Activated naive CD8-positive, alpha-beta T cell treated with anti-CD3 and anti-CD28 coated beads for 36 hours (primary cell): ENCODE results near the gene FMNL1. TPM values are rescaled to one million over a fixed set of nuclear protein-coding genes. Genes with fewer than 3 reads are reported as not detected.
"Not testable (repeated sequence)": the region's sequence is repeated elsewhere in the genome, so short reads cannot be mapped to it uniquely, and the experiment has no call there.

Experiments
- DNase-seq: peaks from one replicate; pipeline ENCODE4 v3.0.0; 2021
- H3K27ac Mint-ChIP-seq: one replicate; pipeline ENCODE4 v1.8.0; 2022; ENCODE audit warnings: mild to moderate bottlenecking, moderate library complexity, mixed read lengths
- H3K27me3 Mint-ChIP-seq: one replicate; pipeline ENCODE4 v1.8.0; 2022; ENCODE audit warnings: mild to moderate bottlenecking, mixed read lengths
- H3K36me3 Mint-ChIP-seq: one replicate; pipeline ENCODE4 v1.8.0; 2021; ENCODE audit warnings: mild to moderate bottlenecking, mixed read lengths
- H3K4me1 Mint-ChIP-seq: one replicate; pipeline ENCODE4 v1.8.0; 2021; ENCODE audit warnings: mixed read lengths
- H3K4me3 Mint-ChIP-seq: one replicate; pipeline ENCODE4 v1.8.0; 2022; ENCODE audit warnings: mild to moderate bottlenecking, moderate library complexity, mixed read lengths
- H3K9me3 Mint-ChIP-seq: one replicate; pipeline ENCODE4 v1.8.0; 2022; ENCODE audit warnings: mixed read lengths
- total RNA-seq, 2 experiments: library from RNA; stranded (reverse); gene quantifications; one replicate each; pipeline ENCODE4 v1.2.3, GENCODE V29; 2021

Gene FMNL1
- total RNA-seq, 2 experiments from 2014 or later, result 215 to 219 TPM

DNA sequence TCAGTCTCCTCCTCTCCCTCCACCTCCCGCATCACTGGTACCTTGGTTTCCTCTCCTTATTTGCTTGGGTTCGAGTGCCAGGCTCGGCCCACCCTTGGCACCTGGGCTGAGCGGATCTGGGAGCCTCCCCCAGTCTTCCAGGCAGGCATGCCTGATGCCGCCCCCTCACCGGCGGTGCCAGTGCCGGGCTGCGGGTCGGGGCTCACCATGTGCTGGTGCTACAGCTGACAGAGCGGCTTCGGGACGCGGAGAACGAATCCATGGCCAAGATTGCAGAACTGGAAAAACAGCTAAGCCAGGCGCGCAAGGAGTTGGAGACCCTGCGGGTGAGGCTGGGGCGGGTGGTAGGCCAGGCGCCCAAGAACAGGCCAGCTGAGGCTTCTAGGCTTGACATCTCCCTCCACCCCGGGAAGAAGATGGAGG, 19.2 kb downstream of the FMNL1 start:
- Mint-ChIP-seq H3K9me3 (no peaks in the 10 kb centered on the region), H3K4me3 (no peak overlapping the region), H3K4me1 (peaks cover 9% of the 10 kb centered on the region), H3K27ac (no peak overlapping the region), H3K36me3 (peaks cover 34% of the 10 kb centered on the region), H3K27me3 (no peaks in the 10 kb centered on the region)
- DNase-seq, result no peak

GRCh38 chr17:45241328-45242028, 19.8 kb downstream of the FMNL1 start:
- Mint-ChIP-seq H3K4me3 (no peak overlapping the region), H3K9me3 (no peaks in the 10 kb centered on the region), H3K4me1 (peaks cover 13% of the 10 kb centered on the region), H3K36me3 (peaks cover 37% of the 10 kb centered on the region), H3K27me3 (no peaks in the 10 kb centered on the region), H3K27ac (no peak overlapping the region)
- DNase-seq, result no peak

GRCh38 chr17:45242029-45242414, 20.3 kb downstream of the FMNL1 start:
- peaks cover 16% of the 10 kb centered on the region for H3K4me1 Mint-ChIP-seq
- H3K36me3 Mint-ChIP-seq, result peaks cover 42% of the 10 kb centered on the region
- no peak for DNase-seq
- H3K27me3 Mint-ChIP-seq, result no peaks in the 10 kb centered on the region
- H3K4me3 Mint-ChIP-seq, result no peak overlapping the region
- H3K9me3 Mint-ChIP-seq, result no peaks in the 10 kb centered on the region
- peak overlapping the region; percentile 38 for H3K27ac Mint-ChIP-seq

DNA sequence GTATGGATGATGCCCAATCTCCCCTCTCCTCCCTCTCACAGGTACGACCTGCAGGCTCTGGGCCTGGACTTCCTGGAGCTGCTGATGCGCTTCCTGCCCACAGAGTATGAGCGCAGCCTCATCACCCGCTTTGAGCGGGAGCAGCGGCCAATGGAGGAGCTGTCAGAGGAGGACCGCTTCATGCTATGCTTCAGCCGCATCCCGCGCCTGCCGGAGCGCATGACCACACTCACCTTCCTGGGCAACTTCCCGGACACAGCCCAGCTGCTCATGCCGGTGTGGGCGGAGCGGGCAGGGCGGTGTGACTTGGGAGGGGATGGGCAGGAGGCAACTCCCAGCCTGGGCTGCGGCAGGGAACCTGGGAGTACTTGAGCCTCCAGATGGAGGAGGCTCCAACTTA, 22.1 kb downstream of the FMNL1 start:
- Mint-ChIP-seq H3K36me3 (peaks cover 35% of the 10 kb centered on the region), H3K4me1 (peaks cover 19% of the 10 kb centered on the region), H3K4me3 (peak overlapping the region; percentile 10), H3K27ac (peak overlapping the region; percentile 42), H3K27me3 (no peaks in the 10 kb centered on the region), H3K9me3 (no peaks in the 10 kb centered on the region)
- no peak for DNase-seq

- peaks cover 34% of the 10 kb centered on the region for H3K36me3 Mint-ChIP-seq
Observed at GRCh38 chr17:45244725-45245656, 23.3 kb downstream of the FMNL1 start.

GRCh38 chr17:45246338-45246737, 24.7 kb downstream of the FMNL1 start:
- peak overlapping the region; percentile 92 for H3K4me3 Mint-ChIP-seq
- H3K9me3 Mint-ChIP-seq, result no peaks in the 10 kb centered on the region
- DNase-seq, result no peak
- H3K36me3 Mint-ChIP-seq, result peaks cover 36% of the 10 kb centered on the region
- H3K27me3 Mint-ChIP-seq, result no peaks in the 10 kb centered on the region
- H3K27ac Mint-ChIP-seq, result peak overlapping the region; percentile 82
- H3K4me1 Mint-ChIP-seq, result peaks cover 32% of the 10 kb centered on the region

More at GRCh38 chr17:45244725-45245656, 23.3 kb downstream of the FMNL1 start:
- DNase-seq, result no peak
- Mint-ChIP-seq H3K27me3 (no peaks in the 10 kb centered on the region), H3K9me3 (no peaks in the 10 kb centered on the region), H3K27ac (peak overlapping the region; percentile 67), H3K4me1 (peaks cover 26% of the 10 kb centered on the region), H3K4me3 (no peak overlapping the region)

DNA sequence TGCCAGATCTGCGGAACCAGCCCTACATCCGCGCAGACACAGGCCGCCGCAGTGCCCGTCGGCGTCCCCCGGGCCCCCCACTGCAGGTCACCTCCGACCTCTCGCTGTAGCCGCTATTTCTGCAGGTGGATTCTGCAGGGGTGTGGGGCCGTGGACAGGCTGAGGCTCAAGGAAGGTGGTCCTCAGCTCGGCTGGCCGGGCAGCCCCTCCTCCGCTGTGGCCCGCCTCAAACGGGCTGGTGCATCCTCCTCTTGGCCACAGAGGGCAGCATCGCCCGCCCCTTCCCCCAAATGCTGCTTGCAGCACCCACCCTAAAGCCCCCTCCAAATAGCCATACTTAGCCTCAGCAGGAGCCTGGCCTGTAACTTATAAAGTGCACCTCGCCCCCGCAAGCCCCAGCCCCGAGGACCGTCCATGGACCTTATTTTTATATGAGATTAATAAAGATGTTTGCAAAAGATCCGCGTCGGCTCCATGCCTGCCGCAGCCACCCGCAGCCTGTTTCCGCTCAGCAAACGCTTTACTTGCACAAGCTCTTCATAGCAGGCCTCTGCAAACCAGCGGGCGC, 25.3 kb downstream of the FMNL1 start:
- H3K4me3 Mint-ChIP-seq, result peak overlapping the region; percentile 92
- H3K27ac Mint-ChIP-seq, result peak overlapping the region; percentile 91
- peaks cover 40% of the 10 kb centered on the region for H3K36me3 Mint-ChIP-seq
- DNase-seq, result no peak
- no peaks in the 10 kb centered on the region for H3K27me3 Mint-ChIP-seq
- peaks cover 34% of the 10 kb centered on the region for H3K4me1 Mint-ChIP-seq
- no peaks in the 10 kb centered on the region for H3K9me3 Mint-ChIP-seq

DNA sequence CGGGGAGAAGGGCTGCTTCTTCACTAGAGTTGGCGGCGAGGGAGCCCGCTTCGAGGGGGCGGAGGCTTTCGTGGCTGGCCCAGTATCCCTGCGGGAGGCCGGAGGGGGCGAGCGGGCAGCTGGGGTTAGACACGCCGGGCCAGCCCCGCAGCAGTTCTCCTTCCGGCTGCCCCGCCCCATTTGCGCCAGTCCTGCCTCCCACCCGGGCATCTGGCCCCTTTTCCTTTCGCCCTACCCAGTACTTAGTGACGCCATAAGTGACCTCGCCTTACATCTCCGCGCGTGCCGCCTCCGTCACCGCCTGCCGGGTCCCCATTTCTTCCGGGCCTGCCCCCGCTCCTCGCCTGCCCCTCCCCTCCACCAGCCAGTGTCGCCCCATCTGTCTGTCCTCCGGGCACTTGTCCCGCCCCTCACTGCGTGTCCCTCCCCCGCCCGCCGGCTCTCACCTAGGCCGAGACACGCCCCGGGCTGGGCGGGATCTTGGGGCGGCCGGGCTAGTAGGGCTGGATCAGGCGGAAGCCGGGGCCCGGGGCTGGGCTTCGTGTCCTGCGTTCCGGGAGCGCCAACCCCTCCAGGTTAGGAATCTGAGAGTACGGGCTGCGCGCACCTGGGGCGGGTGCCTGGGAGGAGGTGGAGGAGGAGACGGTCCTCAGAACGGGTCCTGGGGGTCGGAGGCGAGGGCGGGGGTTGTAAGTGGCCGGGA, 25.9 kb downstream of the FMNL1 start:
- Mint-ChIP-seq H3K4me3 (peak overlapping the region; percentile 92), H3K27ac (peak overlapping the region; percentile 91), H3K27me3 (no peaks in the 10 kb centered on the region), H3K4me1 (peaks cover 41% of the 10 kb centered on the region), H3K36me3 (peaks cover 46% of the 10 kb centered on the region), H3K9me3 (no peaks in the 10 kb centered on the region)
- DNase-seq, result peak; percentile 99

DNA sequence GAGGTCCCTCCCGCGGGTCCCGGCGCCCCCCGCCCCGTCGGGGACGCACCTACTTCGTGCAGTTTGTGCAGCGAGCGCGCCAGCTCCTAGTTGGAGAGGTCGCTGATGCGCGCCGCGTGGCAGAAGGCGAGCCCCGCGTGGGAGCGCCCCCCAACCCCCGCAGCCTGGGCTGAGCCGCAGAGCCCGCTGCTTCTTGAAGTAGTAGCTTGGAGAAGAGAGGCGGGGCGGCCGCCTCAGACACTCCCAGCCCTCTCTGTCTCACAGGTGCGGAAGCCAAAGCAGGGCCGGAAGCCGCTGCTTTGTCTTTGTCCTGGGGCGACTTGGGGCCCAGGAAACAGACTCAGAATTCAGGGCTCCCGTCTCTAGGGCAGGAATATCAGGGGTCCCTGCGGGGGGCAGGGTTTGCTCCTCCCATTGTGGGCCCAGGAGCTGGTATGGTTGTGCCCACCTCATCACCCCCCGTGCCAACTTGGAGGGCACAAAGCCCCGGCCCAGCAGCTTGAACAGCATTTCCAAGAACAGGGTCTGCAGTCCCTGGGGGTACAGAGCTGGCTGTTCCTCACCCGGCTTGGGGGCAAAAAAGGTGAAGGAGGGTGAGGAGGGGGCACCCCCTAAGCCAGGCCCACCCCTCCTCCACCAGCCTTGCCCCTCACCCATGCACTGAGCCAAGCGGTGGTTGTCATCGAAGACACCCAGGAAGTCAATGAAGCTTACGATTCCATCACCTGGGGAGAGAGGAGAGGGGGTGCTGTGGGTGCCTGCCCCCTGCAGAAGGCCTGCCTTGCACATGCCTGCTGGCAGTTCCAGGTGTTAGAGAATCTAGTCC, 26.7 kb downstream of the FMNL1 start:
- Mint-ChIP-seq H3K36me3 (peaks cover 43% of the 10 kb centered on the region), H3K9me3 (no peaks in the 10 kb centered on the region), H3K27ac (peak overlapping the region; percentile 92), H3K4me1 (peaks cover 48% of the 10 kb centered on the region), H3K27me3 (no peaks in the 10 kb centered on the region), H3K4me3 (peak overlapping the region; percentile 92)
- peak; percentile 82 for DNase-seq

- peaks cover 64% of the 10 kb centered on the region for H3K4me1 Mint-ChIP-seq
- H3K9me3 Mint-ChIP-seq, result no peaks in the 10 kb centered on the region
Observed at GRCh38 chr17:45251931-45252330, 30.2 kb downstream of the FMNL1 start.

DNA sequence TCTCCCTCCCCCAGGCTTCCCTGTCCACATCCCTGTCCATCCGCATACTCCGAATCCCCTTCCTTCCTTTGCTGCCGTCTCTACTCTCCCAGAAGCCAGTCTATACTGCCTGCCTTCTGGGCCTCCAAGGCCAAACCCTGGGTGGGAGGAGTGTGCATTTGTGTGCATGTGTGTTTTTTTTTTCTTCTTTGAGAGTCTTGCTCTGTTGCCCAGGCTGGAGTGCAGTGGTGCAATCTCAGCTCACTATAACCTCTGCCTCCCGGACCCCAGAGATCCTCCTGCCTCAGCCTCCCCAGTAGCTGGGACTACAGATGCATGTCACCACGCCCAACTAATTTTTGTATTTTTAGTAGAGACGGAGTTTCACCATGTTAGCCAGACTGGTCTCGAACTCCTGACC, 31.6 kb downstream of the FMNL1 start:
- H3K36me3 Mint-ChIP-seq, result peaks cover 28% of the 10 kb centered on the region
- DNase-seq, H3K9me3 Mint-ChIP-seq, H3K27me3 Mint-ChIP-seq: not testable (repeated sequence)
- peak overlapping the region; percentile 85 for H3K27ac Mint-ChIP-seq
- peaks cover 65% of the 10 kb centered on the region for H3K4me1 Mint-ChIP-seq
- peak overlapping the region; percentile 54 for H3K4me3 Mint-ChIP-seq

More at GRCh38 chr17:45251931-45252330, 30.2 kb downstream of the FMNL1 start:
- Mint-ChIP-seq H3K27me3 (no peaks in the 10 kb centered on the region), H3K36me3 (peaks cover 30% of the 10 kb centered on the region), H3K27ac (peak overlapping the region; percentile 85), H3K4me3 (peak overlapping the region; percentile 29)
- no peak for DNase-seq

DNA sequence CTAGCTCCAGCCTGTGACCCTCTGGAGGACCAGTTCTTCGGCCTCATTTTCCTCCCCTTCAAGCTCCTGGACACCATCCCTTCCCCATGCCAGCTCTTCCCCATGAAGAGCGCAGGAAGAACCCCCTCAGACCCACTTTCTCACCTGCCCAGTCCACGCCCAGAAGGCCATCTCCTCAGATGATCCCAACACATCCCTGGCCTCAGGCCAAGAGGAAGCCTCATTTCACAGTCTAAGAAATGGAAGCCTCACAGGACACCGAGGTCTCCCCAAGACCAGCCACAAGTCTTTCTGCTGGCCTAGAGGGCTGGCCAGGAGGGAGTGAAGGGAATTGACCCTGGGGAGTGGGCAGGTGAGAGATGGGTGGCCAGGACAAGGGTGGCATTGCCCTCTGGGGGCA, 32.2 kb downstream of the FMNL1 start:
- Mint-ChIP-seq H3K27ac (peak overlapping the region; percentile 85), H3K36me3 (peaks cover 22% of the 10 kb centered on the region), H3K4me3 (no peak overlapping the region), H3K27me3 (no peaks in the 10 kb centered on the region), H3K4me1 (peaks cover 59% of the 10 kb centered on the region), H3K9me3 (no peaks in the 10 kb centered on the region)
- no peak for DNase-seq

GRCh38 chr17:45255358-45255757, 33.7 kb downstream of the FMNL1 start:
- Mint-ChIP-seq H3K27ac (peak overlapping the region; percentile 12), H3K4me3 (no peak overlapping the region), H3K27me3 (no peaks in the 10 kb centered on the region), H3K9me3 (no peaks in the 10 kb centered on the region), H3K36me3 (peaks cover 14% of the 10 kb centered on the region), H3K4me1 (peaks cover 53% of the 10 kb centered on the region)
- no peak for DNase-seq
